Adipocyte (in vitro differentiated cells): Measurements from ENCODE around the gene C1QTNF8.

Source experiments
- DNase-seq: peaks from one replicate; pipeline ENCODE4 v3.0.0-alpha.2; 2015; ENCODE audit warnings: low read depth
- H3K27me3 ChIP-seq: replicated peaks from 2 replicates; pipeline ENCODE4 v1.7.0; 2013; ENCODE audit warnings: mild to moderate bottlenecking, low read length, moderate library complexity; ENCODE audit not compliant: control insufficient read depth, insufficient read depth
- H3K36me3 ChIP-seq: 2 replicates; pipeline ENCODE4 v1.7.0; 2013; ENCODE audit warnings: low read length, mild to moderate bottlenecking, moderate library complexity; ENCODE audit not compliant: control insufficient read depth, insufficient read depth, severe bottlenecking
- H3K4me1 ChIP-seq: 2 replicates; pipeline ENCODE4 v1.7.0; 2013; ENCODE audit warnings: mild to moderate bottlenecking, low read length, moderate library complexity; ENCODE audit not compliant: control insufficient read depth, insufficient read depth
- H3K4me3 ChIP-seq: 2 replicates; pipeline ENCODE4 v1.7.0; 2013; ENCODE audit warnings: mild to moderate bottlenecking, low read length, moderate library complexity
- H3K9ac ChIP-seq: 2 replicates; pipeline ENCODE4 v1.7.0; 2013; ENCODE audit warnings: mild to moderate bottlenecking, low read length, moderate library complexity
- H3K9me3 ChIP-seq: 2 replicates; pipeline ENCODE4 v1.7.0; 2013; ENCODE audit warnings: mild to moderate bottlenecking, low read length, moderate library complexity; ENCODE audit not compliant: control insufficient read depth

Gene C1QTNF8

GRCh38 chr16:1106659-1107058 is 10.6 kb upstream of the C1QTNF8 start:
- H3K9me3 ChIP-seq = no peaks in the 10 kb centered on the region
- H3K4me3 ChIP-seq = no peak overlapping the region
- H3K27me3 ChIP-seq = peaks cover 51% of the 10 kb centered on the region
- H3K36me3 ChIP-seq = no peaks in the 10 kb centered on the region
- H3K9ac ChIP-seq = no peak overlapping the region
- H3K4me1 ChIP-seq = no peaks in the 10 kb centered on the region
- DNase-seq = no peak

DNA sequence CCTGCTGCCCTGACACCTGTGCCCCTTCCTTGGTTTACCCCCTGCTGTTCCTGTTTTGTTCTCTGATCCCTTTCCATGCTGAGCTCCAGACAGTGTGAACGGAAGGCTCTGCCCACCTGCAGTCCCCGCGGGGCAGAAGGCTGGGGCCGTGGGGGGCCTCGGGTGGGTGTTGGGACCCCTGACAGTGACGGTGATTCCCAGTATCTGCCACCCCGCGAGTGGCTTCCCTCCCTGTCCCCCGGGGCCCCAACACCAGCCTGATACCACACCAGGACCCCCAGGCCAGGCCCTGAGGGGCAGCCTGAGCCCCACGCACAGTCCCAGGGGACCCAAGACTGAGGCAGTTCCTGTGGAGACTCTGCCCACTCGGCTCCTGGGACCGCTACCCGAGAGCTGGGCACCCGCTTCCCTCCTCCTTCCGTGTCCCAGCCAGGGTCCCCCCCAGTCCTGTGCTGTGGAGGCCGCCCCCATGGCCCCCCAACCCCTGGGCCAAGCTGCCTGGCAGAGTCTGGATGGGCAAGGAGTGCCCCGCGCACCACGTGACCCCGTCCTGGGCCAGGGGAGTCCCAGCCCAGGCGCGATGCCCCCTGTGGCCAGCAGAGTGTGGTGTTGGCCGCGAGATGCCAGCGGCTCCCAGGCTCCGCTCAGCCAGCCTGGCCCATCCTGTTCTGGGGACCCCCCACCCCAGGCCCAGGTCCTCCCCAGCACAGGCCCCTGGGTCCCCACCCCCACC is 10.0 kb upstream of the C1QTNF8 start:
- Histone ChIP-seq H3K4me1 (no peaks in the 10 kb centered on the region), H3K36me3 (no peaks in the 10 kb centered on the region), H3K9ac (no peak overlapping the region), H3K27me3 (peaks cover 52% of the 10 kb centered on the region), H3K9me3 (no peaks in the 10 kb centered on the region), H3K4me3 (no peak overlapping the region)
- DNase-seq = peak; percentile 87

DNA sequence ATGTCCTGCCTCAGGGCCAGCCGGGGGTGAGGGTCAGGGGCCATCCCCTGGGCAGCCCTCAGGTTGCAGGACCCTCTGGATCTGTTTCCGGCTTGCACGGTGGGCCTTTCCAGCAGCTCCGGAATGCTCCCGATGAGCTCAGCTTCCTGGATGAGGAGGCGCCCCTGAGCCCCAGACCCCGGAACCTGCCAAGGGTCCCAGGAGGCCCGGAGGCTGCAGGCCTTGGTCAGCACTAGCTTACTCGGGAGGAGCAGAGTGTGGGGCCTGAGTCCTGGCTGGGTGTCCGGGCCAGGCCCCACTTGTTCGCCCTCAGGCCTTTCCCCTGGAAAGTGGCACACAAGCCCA is 7.6 kb upstream of the C1QTNF8 start:
- Histone ChIP-seq H3K9ac (no peak overlapping the region), H3K4me3 (no peak overlapping the region), H3K36me3 (no peaks in the 10 kb centered on the region), H3K4me1 (no peaks in the 10 kb centered on the region), H3K27me3 (peaks cover 34% of the 10 kb centered on the region), H3K9me3 (no peaks in the 10 kb centered on the region)
- DNase-seq = no peak

DNA sequence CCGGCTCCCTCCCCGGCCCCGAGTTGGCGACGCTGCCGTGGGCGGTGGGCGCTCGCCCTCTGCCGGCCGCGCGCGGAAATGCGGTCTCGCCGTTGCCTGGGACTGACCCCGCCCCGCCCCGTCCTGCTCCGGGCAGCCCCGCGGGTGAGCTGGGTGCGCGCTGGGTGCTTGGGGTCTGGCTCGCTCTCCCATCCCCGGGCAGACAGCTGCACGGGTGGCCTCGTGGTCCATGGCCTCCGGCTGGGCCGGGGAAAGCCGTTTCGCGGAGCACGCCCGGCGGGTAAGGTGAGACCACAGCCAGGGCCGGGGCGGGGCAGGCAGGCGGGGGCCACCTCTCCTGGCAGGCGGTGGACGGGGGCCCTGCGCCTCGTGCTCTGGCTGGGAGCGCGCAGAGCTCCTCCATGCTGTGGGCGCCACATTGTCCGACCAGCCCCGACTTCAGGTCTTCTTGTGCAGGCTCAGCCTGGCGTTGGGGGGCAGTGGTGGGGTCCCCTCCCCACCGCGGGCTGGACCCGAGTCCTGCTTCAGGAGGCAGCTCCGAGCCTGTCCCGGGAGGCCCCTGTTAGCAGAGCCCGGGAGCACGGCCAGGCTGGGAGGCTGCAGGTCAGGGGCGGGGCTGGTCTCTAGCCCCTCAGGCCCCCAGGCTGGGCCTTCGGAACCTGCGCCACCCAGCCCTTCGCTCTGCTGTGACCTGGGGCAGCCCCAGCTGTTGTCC is 7.0 kb upstream of the C1QTNF8 start:
- H3K9ac ChIP-seq = no peak overlapping the region
- H3K36me3 ChIP-seq = no peaks in the 10 kb centered on the region
- H3K27me3 ChIP-seq = peaks cover 30% of the 10 kb centered on the region
- no peak overlapping the region for H3K4me3 ChIP-seq
- DNase-seq = peak; percentile 75
- peaks cover 2% of the 10 kb centered on the region for H3K4me1 ChIP-seq
- H3K9me3 ChIP-seq = no peaks in the 10 kb centered on the region

DNA sequence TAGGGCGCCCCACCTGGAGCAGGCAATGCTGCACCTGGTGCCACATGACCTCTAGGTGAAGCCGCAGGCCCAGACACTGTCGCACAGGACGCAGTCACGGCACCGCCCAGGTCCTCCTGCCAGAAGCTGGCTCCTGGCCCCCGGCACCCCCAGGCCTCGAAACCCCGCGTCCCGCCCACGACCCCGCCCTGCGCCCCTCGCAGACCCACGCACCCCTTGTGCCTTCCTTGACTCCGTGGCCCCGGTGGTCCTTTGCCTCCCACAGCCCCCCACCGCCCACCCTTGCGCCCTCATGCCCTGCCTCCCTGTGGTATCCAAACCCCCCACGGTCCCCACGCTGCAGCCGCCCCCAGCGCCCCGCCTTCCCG is 6.3 kb upstream of the C1QTNF8 start:
- no peak overlapping the region for H3K4me3 ChIP-seq
- peaks cover 24% of the 10 kb centered on the region for H3K27me3 ChIP-seq
- no peak for DNase-seq
- H3K4me1 ChIP-seq = peaks cover 8% of the 10 kb centered on the region
- H3K9me3 ChIP-seq = no peaks in the 10 kb centered on the region
- no peak overlapping the region for H3K9ac ChIP-seq
- no peaks in the 10 kb centered on the region for H3K36me3 ChIP-seq

GRCh38 chr16:1101573-1102332 is 5.7 kb upstream of the C1QTNF8 start:
- Histone ChIP-seq H3K36me3 (no peaks in the 10 kb centered on the region), H3K4me3 (no peak overlapping the region), H3K27me3 (peaks cover 24% of the 10 kb centered on the region), H3K9ac (no peak overlapping the region), H3K4me1 (peaks cover 11% of the 10 kb centered on the region), H3K9me3 (no peaks in the 10 kb centered on the region)
- DNase-seq = no peak

DNA sequence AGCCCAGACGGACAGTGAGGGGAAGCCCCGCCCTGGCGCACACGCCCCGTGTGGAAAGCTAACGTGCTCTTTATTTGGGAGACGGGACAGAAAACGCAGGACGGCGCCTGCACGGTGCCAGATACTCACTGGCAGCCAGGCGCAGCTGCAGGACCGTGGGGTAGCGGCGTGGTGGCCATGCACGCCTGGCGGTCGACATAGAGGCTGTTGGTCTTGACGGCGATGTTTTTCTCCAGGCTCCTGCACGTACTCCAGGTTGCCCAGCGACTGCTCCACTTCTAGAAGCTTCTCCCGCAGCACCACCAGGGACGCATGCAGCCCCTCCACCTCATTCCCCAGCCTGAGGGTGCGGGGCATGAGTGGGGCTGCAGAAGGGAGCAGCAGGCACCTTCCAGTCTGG is 5.1 kb upstream of the C1QTNF8 start:
- H3K4me3 ChIP-seq = no peak overlapping the region

GRCh38 chr16:1100084-1100800 is 4.2 kb upstream of the C1QTNF8 start:
- peaks cover 11% of the 10 kb centered on the region for H3K4me1 ChIP-seq
- no peak overlapping the region for H3K9ac ChIP-seq
- peaks cover 20% of the 10 kb centered on the region for H3K27me3 ChIP-seq
- H3K9me3 ChIP-seq = no peaks in the 10 kb centered on the region
- no peak overlapping the region for H3K4me3 ChIP-seq
- H3K36me3 ChIP-seq = no peaks in the 10 kb centered on the region
- no peak for DNase-seq

More for the DNA sequence above, 5.1 kb upstream of the C1QTNF8 start:
- Histone ChIP-seq H3K4me1 (peaks cover 11% of the 10 kb centered on the region), H3K9me3 (no peaks in the 10 kb centered on the region), H3K36me3 (no peaks in the 10 kb centered on the region), H3K9ac (no peak overlapping the region), H3K27me3 (peaks cover 24% of the 10 kb centered on the region)
- DNase-seq = no peak

GRCh38 chr16:1099189-1100083 is 3.4 kb upstream of the C1QTNF8 start:
- H3K9ac ChIP-seq = no peak overlapping the region
- H3K36me3 ChIP-seq = no peaks in the 10 kb centered on the region
- no peaks in the 10 kb centered on the region for H3K9me3 ChIP-seq
- DNase-seq = no peak
- H3K4me3 ChIP-seq = no peak overlapping the region
- H3K4me1 ChIP-seq = peaks cover 11% of the 10 kb centered on the region
- peaks cover 15% of the 10 kb centered on the region for H3K27me3 ChIP-seq

DNA sequence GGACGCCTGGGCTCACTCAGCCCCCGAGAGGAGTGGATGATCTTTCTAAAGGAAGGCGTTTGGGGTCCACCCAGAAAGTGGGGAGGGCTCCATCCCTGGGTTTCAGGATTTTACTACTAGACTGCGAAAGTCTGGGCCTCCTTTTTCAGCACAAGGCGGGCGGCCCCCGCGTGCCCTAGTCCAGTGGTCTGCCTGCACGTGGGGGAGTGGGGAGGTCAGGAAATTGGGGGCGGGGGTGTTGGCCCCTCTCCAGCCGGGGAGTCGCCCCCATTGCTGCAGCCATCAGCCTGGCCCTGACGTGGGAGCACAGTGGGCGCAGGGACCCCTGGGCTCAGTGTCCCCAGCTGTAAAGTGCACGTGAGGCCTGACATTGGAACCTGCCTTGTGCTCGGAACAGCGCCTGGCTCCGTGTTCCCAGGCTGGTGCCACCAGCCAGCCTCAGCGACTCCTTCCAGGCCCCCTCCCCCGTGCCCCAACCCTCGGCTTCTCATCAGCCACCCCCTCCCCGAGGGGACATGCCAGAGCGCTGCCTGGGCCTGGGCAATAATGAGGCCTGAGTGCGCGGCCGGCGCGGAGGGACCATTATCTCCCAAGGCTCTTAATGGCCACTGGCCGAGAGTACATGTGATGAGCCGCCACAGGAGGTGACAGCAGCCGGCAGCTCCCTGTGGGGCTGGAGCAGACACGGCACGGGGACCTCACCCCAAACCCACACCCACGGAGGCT is 2.4 kb upstream of the C1QTNF8 start:
- Histone ChIP-seq H3K36me3 (no peaks in the 10 kb centered on the region), H3K4me3 (no peak overlapping the region), H3K27me3 (peaks cover 15% of the 10 kb centered on the region), H3K4me1 (peaks cover 11% of the 10 kb centered on the region), H3K9me3 (no peaks in the 10 kb centered on the region), H3K9ac (no peak overlapping the region)
- no peak for DNase-seq
